ENCODE data around the gene EXOC2. TPM values are rescaled to one million over a fixed set of nuclear protein-coding genes. Genes with fewer than 3 reads are reported as not detected.

The EXOC2 gene
- total RNA-seq, 1 experiment from 2014 or later: 24.5 TPM

DNA sequence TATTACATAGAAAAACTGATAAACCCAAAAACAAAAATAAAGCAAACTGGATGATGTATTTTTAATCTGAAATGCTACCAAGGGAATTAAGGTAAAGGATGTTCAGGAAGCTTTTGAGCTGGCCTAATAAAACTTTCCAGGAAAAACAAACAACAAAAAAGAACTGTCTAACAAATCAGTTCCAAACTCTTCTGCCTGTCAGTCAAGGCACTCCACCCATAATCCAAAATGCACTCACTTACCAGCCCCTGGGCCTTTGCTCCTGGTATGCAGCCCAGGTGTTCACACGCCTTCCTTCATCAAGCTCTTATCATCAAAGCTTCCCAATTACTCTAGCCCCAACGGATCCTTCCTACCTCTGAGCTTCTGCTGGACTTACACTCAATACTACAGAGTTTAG is 3.7 kb downstream of the EXOC2 start (continued):
- TF ChIP-seq ZBTB33 (IDR thresholded peaks at IDR 0.05; ENCODE audit: extremely low read depth, insufficient replicate concordance, low read length): no peak
- TF ChIP-seq SIN3A (IDR thresholded peaks at IDR 0.05; ENCODE audit: low read depth): no peak
- no peak for TF ChIP-seq ZNF274 (IDR thresholded peaks at IDR 0.05; ENCODE audit: low read depth, low read length)
- TF ChIP-seq CEBPB (IDR thresholded peaks at IDR 0.05; ENCODE audit: low read depth): no peak
- no peak for TF ChIP-seq JUND (IDR thresholded peaks at IDR 0.05)
- no peak for TF ChIP-seq SP1 (IDR thresholded peaks at IDR 0.05; ENCODE audit: low read depth)

GRCh38 chr6:686497-686896 is 6.4 kb downstream of the EXOC2 start:
- H3K9me3 ChIP-seq (ENCODE audit: control insufficient read depth in 1 of 2, insufficient read depth in 1 of 2, low read depth in 1 of 2, low read length in 2 of 2): no peaks in the 10 kb centered on the region
- no peaks in the 10 kb centered on the region for H3K9me2 ChIP-seq (ENCODE audit: insufficient read depth)
- no peaks in the 10 kb centered on the region; a peak in 1 of 4 replicates for H3K36me3 ChIP-seq (ENCODE audit: control insufficient read depth in 1 of 2, insufficient read depth in 2 of 2, low read length in 2 of 2)
- no peak overlapping the region for H3K4me3 ChIP-seq (replicated peaks in 1 of 2; ENCODE audit: low read depth in 1 of 2, low read length in 2 of 2)
- no peak overlapping the region for H3K4me2 ChIP-seq (ENCODE audit: low read length)
- no peak overlapping the region for H2AFZ ChIP-seq (ENCODE audit: low read depth, low read length, poor library complexity, severe bottlenecking)
- ChIA-PET CTCF (no interaction called here), RAD21 (ENCODE audit: low non-redundant PET in 1 of 2, low total read pairs in 2 of 2, uncharacterized antibody in 2 of 2, unreplicated experiment in 2 of 2) (no interaction called here), POLR2A (no interaction called here)
- H3K4me1 ChIP-seq (ENCODE audit: control insufficient read depth in 1 of 2, insufficient read depth in 2 of 2, low read length in 2 of 2): peaks cover under 1 to 10% of the 10 kb centered on the region in 2 experiments; a peak in 3 of 4 replicates
- no peaks in the 10 kb centered on the region for H4K20me1 ChIP-seq (ENCODE audit: insufficient read depth)
- DNase-seq (ENCODE audit: low read depth, low spot score): no peak
- H3K9ac ChIP-seq (ENCODE audit: low read length): no peak overlapping the region
- peak in 2 of 3 experiments; percentile 22 to 29; a peak in 3 of 6 replicates for TF ChIP-seq CTCF (IDR thresholded peaks at IDR 0.05 in 2 of 3, conservative IDR thresholded peaks at IDR 0.05 in 1 of 3; ENCODE audit: borderline replicate concordance in 1 of 3, insufficient read depth in 1 of 3, low read depth in 2 of 3, low read length in 2 of 3)
- TF ChIP-seq RAD21 (IDR thresholded peaks at IDR 0.05; ENCODE audit: low read depth): peak; percentile 35; the same call in 1 of the 2 replicates
- TF ChIP-seq EZH2phosphoT487 (IDR thresholded peaks at IDR 0.05; ENCODE audit: borderline replicate concordance): no peak
- peaks cover 85% of the 10 kb centered on the region for H3K79me2 ChIP-seq (ENCODE audit: insufficient read depth, low read length)
- peak; percentile 72 for ATAC-seq
- no peak overlapping the region for H3K27ac ChIP-seq (ENCODE audit: low read depth, low read length)
- no TSS peak for BruUV-seq (replicated peaks)
- intact Hi-C loops (cut with micrococcal nuclease): no loop called here
- H3K27me3 ChIP-seq (ENCODE audit: insufficient read depth, low read length): no peaks in the 10 kb centered on the region

All from HCT116 (cell line).